HG03108 (cell line): Measurements from ENCODE around the gene NEK10.

Source experiments
- ATAC-seq: cut with Tn5 transposase; IDR thresholded peaks from one replicate; pipeline ENCODE4 v1.9.1; 2021; ENCODE audit warnings: moderate library complexity; ENCODE audit not compliant: unreplicated experiment

Gene NEK10

GRCh38 chr3:27184261-27184660 is 184.9 kb downstream of the NEK10 start:
- ATAC-seq = no peak

GRCh38 chr3:27176256-27176655 is 192.9 kb downstream of the NEK10 start:
- no peak for ATAC-seq

- ATAC-seq = no peak
Measured at GRCh38 chr3:27174530-27174929, 194.7 kb downstream of the NEK10 start.

GRCh38 chr3:27171113-27171512 is 198.1 kb downstream of the NEK10 start:
- no peak for ATAC-seq

- ATAC-seq = no peak
Measured at GRCh38 chr3:27166888-27167287, 202.3 kb downstream of the NEK10 start.

GRCh38 chr3:27165321-27165721 is 203.9 kb downstream of the NEK10 start:
- ATAC-seq = no peak

GRCh38 chr3:27160779-27161287 is 208.3 kb downstream of the NEK10 start:
- ATAC-seq = no peak

GRCh38 chr3:27160146-27160545 is 209.0 kb downstream of the NEK10 start:
- no peak for ATAC-seq

- no peak for ATAC-seq
Measured at GRCh38 chr3:27147215-27147614, 222.0 kb downstream of the NEK10 start.

- ATAC-seq = no peak
Measured at GRCh38 chr3:27146786-27147185, 222.4 kb downstream of the NEK10 start.

GRCh38 chr3:27145719-27146118 is 223.5 kb downstream of the NEK10 start:
- no peak for ATAC-seq

- no peak for ATAC-seq
Measured at GRCh38 chr3:27141668-27142067, 227.5 kb downstream of the NEK10 start.

GRCh38 chr3:27138562-27138961 is 230.6 kb downstream of the NEK10 start:
- ATAC-seq = no peak

- no peak for ATAC-seq
Measured at GRCh38 chr3:27138005-27138404, 231.2 kb downstream of the NEK10 start.

GRCh38 chr3:27134171-27134796 is 234.9 kb downstream of the NEK10 start:
- peak; percentile 78 for ATAC-seq

GRCh38 chr3:27133060-27133459 is 236.1 kb downstream of the NEK10 start:
- no peak for ATAC-seq

GRCh38 chr3:27130796-27131195 is 238.4 kb downstream of the NEK10 start:
- no peak for ATAC-seq

GRCh38 chr3:27127879-27128278 is 241.3 kb downstream of the NEK10 start:
- ATAC-seq = no peak

GRCh38 chr3:27127195-27127594 is 242.0 kb downstream of the NEK10 start:
- no peak for ATAC-seq

GRCh38 chr3:27125821-27126501 is 243.2 kb downstream of the NEK10 start:
- no peak for ATAC-seq

GRCh38 chr3:27119639-27120038 is 249.5 kb downstream of the NEK10 start:
- ATAC-seq = no peak

GRCh38 chr3:27115352-27115751 is 253.8 kb downstream of the NEK10 start:
- ATAC-seq = no peak

- no peak for ATAC-seq
Measured at GRCh38 chr3:27114684-27115083, 254.5 kb downstream of the NEK10 start.
